Measurements from ENCODE around the gene TRDN. TPM values are rescaled to one million over a fixed set of nuclear protein-coding genes. Genes with fewer than 3 reads are reported as not detected.
"Not testable (repeated sequence)": the region's sequence is repeated elsewhere in the genome, so short reads cannot be mapped to it uniquely, and the experiment has no call there.

TRDN gene
- total RNA-seq, 1 donor from 2014 or later, result not detected

- Mint-ChIP-seq H3K36me3 (ENCODE audit: low read depth) (no peaks in the 10 kb centered on the region), H3K27me3 (ENCODE audit: insufficient read depth) (no peaks in the 10 kb centered on the region), H3K27ac (no peak overlapping the region), H3K4me1 (ENCODE audit: low read depth) (no peaks in the 10 kb centered on the region), H3K9me3 (no peaks in the 10 kb centered on the region), H3K4me3 (no peak overlapping the region)
- intact Hi-C loops (cut with micrococcal nuclease), result no loop called here
- no peak for DNase-seq (ENCODE audit: low spot score)
Observed at GRCh38 chr6:123507582-123507981, 129.2 kb downstream of the TRDN start.

GRCh38 chr6:123503619-123504018, 133.1 kb downstream of the TRDN start:
- intact Hi-C loops (cut with micrococcal nuclease), result no loop called here
- Mint-ChIP-seq H3K4me3 (no peak overlapping the region), H3K4me1 (ENCODE audit: low read depth) (no peaks in the 10 kb centered on the region), H3K9me3 (no peaks in the 10 kb centered on the region), H3K36me3 (ENCODE audit: low read depth) (no peaks in the 10 kb centered on the region), H3K27ac (no peak overlapping the region), H3K27me3 (ENCODE audit: insufficient read depth) (no peaks in the 10 kb centered on the region)
- DNase-seq (ENCODE audit: low spot score), result no peak

- intact Hi-C loops (cut with micrococcal nuclease), result no loop called here
- no peak for DNase-seq (ENCODE audit: low spot score)
- Mint-ChIP-seq H3K4me1 (ENCODE audit: low read depth) (no peaks in the 10 kb centered on the region), H3K9me3 (no peaks in the 10 kb centered on the region), H3K27me3 (ENCODE audit: insufficient read depth) (no peaks in the 10 kb centered on the region), H3K27ac (no peak overlapping the region), H3K4me3 (no peak overlapping the region), H3K36me3 (ENCODE audit: low read depth) (no peaks in the 10 kb centered on the region)
Observed at GRCh38 chr6:123497025-123497424, 139.7 kb downstream of the TRDN start.

- H3K27me3 Mint-ChIP-seq (ENCODE audit: insufficient read depth), result no peaks in the 10 kb centered on the region
- H3K4me1 Mint-ChIP-seq (ENCODE audit: low read depth), result no peaks in the 10 kb centered on the region
- no peak for DNase-seq (ENCODE audit: low spot score)
- no peaks in the 10 kb centered on the region for H3K36me3 Mint-ChIP-seq (ENCODE audit: low read depth)
- intact Hi-C loops (cut with micrococcal nuclease), result no loop called here
- no peaks in the 10 kb centered on the region for H3K9me3 Mint-ChIP-seq
- no peak overlapping the region for H3K4me3 Mint-ChIP-seq
- H3K27ac Mint-ChIP-seq, result no peak overlapping the region
Observed at GRCh38 chr6:123489589-123489988, 147.2 kb downstream of the TRDN start.

DNA sequence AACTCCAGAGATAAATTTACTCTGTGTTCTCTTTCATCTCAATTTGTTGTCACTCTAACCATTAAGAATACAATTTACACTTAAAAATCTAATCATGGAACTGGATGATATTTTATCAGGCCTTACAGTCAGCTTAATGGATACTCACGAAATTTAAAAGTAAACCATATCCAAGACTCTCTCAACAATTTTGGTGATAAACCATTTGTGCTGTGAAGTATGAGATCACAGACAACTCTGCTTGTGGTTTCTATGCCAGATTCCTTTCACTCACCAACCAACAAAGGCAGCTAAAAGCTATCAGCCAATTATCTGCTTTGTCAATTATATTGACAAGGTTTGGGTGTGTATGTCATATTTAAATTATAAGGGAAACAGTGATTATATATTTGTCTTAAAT, 155.8 kb downstream of the TRDN start:
- no peak overlapping the region for H3K4me3 Mint-ChIP-seq
- no peaks in the 10 kb centered on the region for H3K9me3 Mint-ChIP-seq
- no peak overlapping the region for H3K27ac Mint-ChIP-seq
- H3K27me3 Mint-ChIP-seq (ENCODE audit: insufficient read depth), result no peaks in the 10 kb centered on the region
- DNase-seq (ENCODE audit: low spot score), result no peak
- H3K36me3 Mint-ChIP-seq (ENCODE audit: low read depth), result no peaks in the 10 kb centered on the region
- intact Hi-C loops (cut with micrococcal nuclease), result no loop called here
- H3K4me1 Mint-ChIP-seq (ENCODE audit: low read depth), result no peaks in the 10 kb centered on the region

DNA sequence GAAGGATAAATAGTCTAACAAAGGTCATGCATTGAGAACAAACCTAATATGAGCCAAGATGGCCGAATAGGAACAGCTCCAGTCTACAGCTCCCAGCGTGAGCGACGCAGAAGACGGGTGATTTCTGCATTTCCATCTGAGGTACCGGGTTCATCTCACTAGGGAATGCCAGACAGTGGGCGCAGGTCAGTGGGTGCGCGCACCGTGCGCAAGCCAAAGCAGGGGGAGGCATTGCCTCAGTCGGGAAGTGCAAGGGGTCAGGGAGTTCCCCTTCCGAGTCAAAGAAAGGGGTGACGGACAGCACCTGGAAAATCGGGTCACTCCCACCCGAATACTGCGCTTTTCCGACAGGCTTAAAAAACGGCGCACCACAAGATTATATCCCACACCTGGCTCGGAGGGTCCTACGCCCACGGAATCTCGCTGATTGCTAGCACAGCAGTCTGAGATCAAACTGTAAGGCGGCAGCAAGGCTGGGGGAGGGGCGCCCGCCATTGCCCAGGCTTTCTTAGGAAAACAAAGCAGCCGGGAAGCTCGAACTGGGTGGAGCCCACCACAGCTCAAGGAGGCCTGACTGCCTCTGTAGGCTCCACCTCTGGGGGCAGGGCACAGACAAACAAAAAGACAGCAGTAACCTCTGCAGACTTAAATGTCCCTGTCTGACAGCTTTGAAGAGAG, 164.6 kb downstream of the TRDN start:
- H3K27me3 Mint-ChIP-seq (ENCODE audit: insufficient read depth); DNase-seq (ENCODE audit: low spot score); H3K36me3 Mint-ChIP-seq (ENCODE audit: low read depth); H3K9me3 Mint-ChIP-seq; H3K4me3 Mint-ChIP-seq; H3K4me1 Mint-ChIP-seq (ENCODE audit: low read depth); intact Hi-C loops (cut with micrococcal nuclease); H3K27ac Mint-ChIP-seq: not testable (repeated sequence)

- Mint-ChIP-seq H3K27me3 (ENCODE audit: insufficient read depth) (no peaks in the 10 kb centered on the region), H3K9me3 (no peaks in the 10 kb centered on the region), H3K4me3 (no peak overlapping the region), H3K36me3 (ENCODE audit: low read depth) (no peaks in the 10 kb centered on the region), H3K27ac (no peak overlapping the region), H3K4me1 (ENCODE audit: low read depth) (no peaks in the 10 kb centered on the region)
- intact Hi-C loops (cut with micrococcal nuclease), result no loop called here
- DNase-seq (ENCODE audit: low spot score), result no peak
Observed at GRCh38 chr6:123467392-123467791, 169.4 kb downstream of the TRDN start.

GRCh38 chr6:123462152-123462551, 174.6 kb downstream of the TRDN start:
- Mint-ChIP-seq H3K4me3 (no peak overlapping the region), H3K9me3 (no peaks in the 10 kb centered on the region), H3K27ac (no peak overlapping the region), H3K36me3 (ENCODE audit: low read depth) (no peaks in the 10 kb centered on the region), H3K27me3 (ENCODE audit: insufficient read depth) (no peaks in the 10 kb centered on the region), H3K4me1 (ENCODE audit: low read depth) (no peaks in the 10 kb centered on the region)
- intact Hi-C loops (cut with micrococcal nuclease), result no loop called here
- DNase-seq (ENCODE audit: low spot score), result no peak

DNA sequence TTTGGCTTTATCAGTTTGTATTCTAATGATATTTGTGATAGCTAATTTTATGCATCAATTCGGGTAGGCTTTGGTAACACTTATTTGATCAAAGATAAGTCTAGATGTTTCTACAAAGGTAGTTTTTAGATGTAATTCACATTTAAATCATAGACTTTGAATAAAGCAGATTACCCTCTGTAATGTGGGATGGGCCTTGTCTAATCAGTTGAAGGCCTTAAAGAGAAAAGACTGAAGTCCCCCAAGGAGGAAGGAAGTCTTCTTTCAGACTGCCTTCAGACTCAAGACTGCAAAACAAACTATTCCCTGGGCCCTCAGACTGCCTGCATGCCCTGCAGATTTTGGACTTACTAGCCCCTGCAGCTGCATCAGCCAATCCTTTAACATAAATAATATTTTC, 178.5 kb downstream of the TRDN start:
- H3K36me3 Mint-ChIP-seq (ENCODE audit: low read depth), result no peaks in the 10 kb centered on the region
- intact Hi-C loops (cut with micrococcal nuclease), result no loop called here

DNA sequence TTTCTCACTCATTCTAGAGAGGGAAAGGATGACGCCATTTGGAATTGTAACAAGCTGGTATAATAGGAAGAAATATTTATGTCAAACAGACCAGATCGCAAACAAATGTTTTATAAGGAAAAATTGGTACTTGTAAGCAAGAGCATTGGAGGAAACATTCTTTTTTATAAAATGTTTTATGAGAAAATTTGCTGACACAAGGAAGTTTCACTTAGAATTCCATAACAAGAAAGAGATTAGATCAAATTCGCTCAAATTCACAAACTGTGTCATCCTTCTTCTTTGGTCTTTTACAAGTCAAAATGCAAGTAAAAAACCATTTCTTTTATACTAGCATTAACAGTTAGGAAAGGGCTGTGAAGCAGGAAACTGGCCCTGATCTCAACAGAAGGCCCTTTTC, 179.9 kb downstream of the TRDN start:
- Mint-ChIP-seq H3K9me3 (no peaks in the 10 kb centered on the region), H3K27ac (no peak overlapping the region), H3K36me3 (ENCODE audit: low read depth) (no peaks in the 10 kb centered on the region), H3K4me3 (no peak overlapping the region), H3K4me1 (ENCODE audit: low read depth) (no peaks in the 10 kb centered on the region), H3K27me3 (ENCODE audit: insufficient read depth) (no peaks in the 10 kb centered on the region)
- DNase-seq (ENCODE audit: low spot score), result no peak
- intact Hi-C loops (cut with micrococcal nuclease), result no loop called here

More for the DNA sequence above, 178.5 kb downstream of the TRDN start:
- no peak overlapping the region for H3K27ac Mint-ChIP-seq
- H3K9me3 Mint-ChIP-seq, result no peaks in the 10 kb centered on the region
- H3K27me3 Mint-ChIP-seq (ENCODE audit: insufficient read depth), result no peaks in the 10 kb centered on the region
- H3K4me1 Mint-ChIP-seq (ENCODE audit: low read depth), result no peaks in the 10 kb centered on the region
- H3K4me3 Mint-ChIP-seq, result no peak overlapping the region
- no peak for DNase-seq (ENCODE audit: low spot score)

DNA sequence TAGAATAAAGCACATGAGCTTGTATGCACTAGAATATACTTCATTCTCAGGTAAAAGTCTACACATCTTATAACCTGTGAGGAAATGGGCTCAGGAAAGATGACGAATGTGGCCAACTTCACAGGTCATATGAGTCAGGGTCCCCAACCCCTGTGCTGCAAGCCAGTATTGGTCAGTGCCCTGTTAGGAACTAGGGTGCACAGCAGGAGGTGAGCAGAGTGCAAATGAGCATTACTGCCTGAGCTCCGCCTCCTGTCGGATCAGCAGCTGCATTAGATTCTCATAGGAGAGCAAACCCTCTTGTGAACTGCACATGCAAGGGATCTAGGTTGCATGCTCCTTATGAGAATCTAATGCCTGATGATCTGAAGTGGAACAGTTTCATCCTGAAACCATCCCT, 182.3 kb downstream of the TRDN start:
- Mint-ChIP-seq H3K9me3 (no peaks in the 10 kb centered on the region), H3K27me3 (ENCODE audit: insufficient read depth) (no peaks in the 10 kb centered on the region), H3K27ac (no peak overlapping the region), H3K36me3 (ENCODE audit: low read depth) (no peaks in the 10 kb centered on the region), H3K4me3 (no peak overlapping the region), H3K4me1 (ENCODE audit: low read depth) (no peaks in the 10 kb centered on the region)
- intact Hi-C loops (cut with micrococcal nuclease), result no loop called here
- DNase-seq (ENCODE audit: low spot score), result no peak

GRCh38 chr6:123453071-123453470, 183.7 kb downstream of the TRDN start:
- H3K4me1 Mint-ChIP-seq (ENCODE audit: low read depth); H3K36me3 Mint-ChIP-seq (ENCODE audit: low read depth); DNase-seq (ENCODE audit: low spot score); intact Hi-C loops (cut with micrococcal nuclease); H3K27ac Mint-ChIP-seq; H3K27me3 Mint-ChIP-seq (ENCODE audit: insufficient read depth); H3K4me3 Mint-ChIP-seq; H3K9me3 Mint-ChIP-seq: not testable (repeated sequence)

- Mint-ChIP-seq H3K27ac (no peak overlapping the region), H3K9me3 (no peaks in the 10 kb centered on the region), H3K27me3 (ENCODE audit: insufficient read depth) (no peaks in the 10 kb centered on the region), H3K4me3 (no peak overlapping the region), H3K4me1 (ENCODE audit: low read depth) (no peaks in the 10 kb centered on the region), H3K36me3 (ENCODE audit: low read depth) (no peaks in the 10 kb centered on the region)
- no peak for DNase-seq (ENCODE audit: low spot score)
- intact Hi-C loops (cut with micrococcal nuclease), result no loop called here
Observed at GRCh38 chr6:123448306-123448884, 188.4 kb downstream of the TRDN start.

Measured in activated T-helper 1 cell treated with anti-CD3 and anti-CD28 coated beads, Interleukin-12 subunit alpha, Interleukin-12 subunit beta, Interleukin-2, Interleukin-4 antibody, amounts not matched to agents 30 ng/mL and 10 ng/mL and 1 ng/mL, durations not matched to agents 14 hours and 24 hours and 36 hours (primary cell).